GM13976 (cell line): ENCODE results near the gene SCART1.

Source experiments
- DNase-seq: peaks from one replicate; pipeline ENCODE4 v3.0.0; 2012; ENCODE audit warnings: low spot score
- CTCF ChIP-seq: IDR thresholded peaks from 2 replicates; pipeline ENCODE4 v1.5.1; 2012; ENCODE audit warnings: borderline replicate concordance, mild to moderate bottlenecking; ENCODE audit not compliant: insufficient read depth; ENCODE audit errors: extremely low read depth, missing control alignments, control extremely low read depth
- in situ Hi-C: fragments of 300-500 bp; cut with MboI; formaldehyde crosslinking; loops from one replicate; pipeline ENCODE4 v1.12.0; 2022; ENCODE audit warnings: low sequenced_read_pairs, mixed read lengths, inconsistent platforms; ENCODE audit not compliant: unreplicated experiment

Gene SCART1

GRCh38 chr10:133461027-133461426 is 7.3 kb downstream of the SCART1 start:
- DNase-seq, result no peak
- no peak for TF ChIP-seq CTCF
- in situ Hi-C loops, result no loop called here

- in situ Hi-C loops, result no loop called here
- TF ChIP-seq CTCF, result no peak
- peak; percentile 12 for DNase-seq
These were observed 8.1 kb downstream of the SCART1 start for GRCh38 chr10:133461841-133462240.

GRCh38 chr10:133462512-133463305 is 9.0 kb downstream of the SCART1 start:
- in situ Hi-C loops, result no loop called here
- no peak for TF ChIP-seq CTCF
- DNase-seq, result no peak

- in situ Hi-C loops, result no loop called here
These were observed 10.9 kb downstream of the SCART1 start for GRCh38 chr10:133464582-133465031.

GRCh38 chr10:133465191-133465949 is 11.6 kb downstream of the SCART1 start:
- peak; percentile 35 for DNase-seq
- TF ChIP-seq CTCF, result no peak
- in situ Hi-C loops, result no loop called here

More at GRCh38 chr10:133464582-133465031, 10.9 kb downstream of the SCART1 start:
- TF ChIP-seq CTCF, result no peak
- DNase-seq, result no peak

GRCh38 chr10:133465950-133466474 is 12.3 kb downstream of the SCART1 start:
- no peak for DNase-seq
- no peak for TF ChIP-seq CTCF
- in situ Hi-C loops, result no loop called here
